GM21576 (cell line): ENCODE results near the gene TEDC2.
"Not testable (repeated sequence)": the region's sequence is repeated elsewhere in the genome, so short reads cannot be mapped to it uniquely, and the experiment has no call there.

Experiments
- ATAC-seq: cut with Tn5 transposase; IDR thresholded peaks from one replicate; pipeline ENCODE4 v1.9.1; 2021; ENCODE audit warnings: mild to moderate bottlenecking, moderate library complexity; ENCODE audit not compliant: unreplicated experiment

TEDC2 gene

DNA sequence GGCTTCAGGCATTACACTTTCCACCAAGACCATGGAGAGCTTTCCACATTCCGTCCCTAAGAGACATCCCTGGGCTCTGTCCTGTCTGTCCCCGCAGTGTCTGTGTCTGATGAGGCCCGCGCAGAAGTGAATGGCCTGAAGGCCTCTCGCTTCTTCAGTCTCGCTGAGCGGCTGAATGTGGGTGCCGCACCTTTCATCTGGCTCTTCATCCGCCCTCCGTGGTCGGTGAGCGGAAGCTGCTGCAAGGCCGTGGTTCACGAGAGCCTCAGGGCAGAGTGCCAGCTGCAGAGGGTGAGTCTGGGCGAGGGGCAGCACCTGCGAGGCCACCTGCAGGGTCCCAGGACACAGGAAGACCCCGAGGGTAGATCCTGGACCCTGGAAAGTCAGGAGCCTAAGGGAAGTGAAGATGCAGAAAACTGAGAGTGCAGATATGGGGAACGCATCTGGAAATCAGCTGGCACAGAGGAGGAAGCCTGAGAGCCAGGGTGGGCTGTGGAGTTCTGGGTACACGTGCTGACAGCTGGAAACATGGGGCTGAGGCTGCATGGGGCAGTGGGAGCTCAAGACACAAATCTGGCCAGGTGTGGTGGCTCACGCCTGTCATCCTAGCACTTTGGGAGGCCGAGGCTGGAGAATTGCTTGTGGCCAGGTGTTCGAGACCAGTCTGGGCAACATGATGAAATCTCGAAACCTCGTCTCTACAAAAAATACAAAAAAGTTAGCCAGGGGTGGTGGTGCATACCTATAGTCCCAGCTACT is 22.7 kb upstream of the TEDC2 start:
- no peak for ATAC-seq

GRCh38 chr16:2438121-2438520 is 21.8 kb upstream of the TEDC2 start:
- ATAC-seq = no peak

DNA sequence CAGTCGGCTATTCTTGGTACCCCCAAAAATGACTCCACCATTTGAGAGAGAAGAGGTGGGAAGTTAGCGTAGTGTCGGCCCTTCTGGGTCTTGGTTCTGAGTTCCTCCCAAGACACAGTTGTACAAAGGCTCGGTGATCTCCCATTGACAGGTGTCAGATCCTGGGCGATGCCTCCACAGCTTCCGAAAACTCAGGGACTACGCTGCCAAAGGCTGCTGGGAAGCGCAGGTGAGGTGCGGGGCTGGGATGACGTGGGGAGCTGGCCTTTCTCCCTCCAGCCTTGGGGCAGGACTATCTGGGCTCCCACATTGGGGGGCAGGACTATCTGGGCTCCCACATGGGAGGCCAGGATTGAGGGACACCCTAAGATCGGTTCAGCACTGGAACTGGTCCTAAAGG is 20.3 kb upstream of the TEDC2 start:
- no peak for ATAC-seq

DNA sequence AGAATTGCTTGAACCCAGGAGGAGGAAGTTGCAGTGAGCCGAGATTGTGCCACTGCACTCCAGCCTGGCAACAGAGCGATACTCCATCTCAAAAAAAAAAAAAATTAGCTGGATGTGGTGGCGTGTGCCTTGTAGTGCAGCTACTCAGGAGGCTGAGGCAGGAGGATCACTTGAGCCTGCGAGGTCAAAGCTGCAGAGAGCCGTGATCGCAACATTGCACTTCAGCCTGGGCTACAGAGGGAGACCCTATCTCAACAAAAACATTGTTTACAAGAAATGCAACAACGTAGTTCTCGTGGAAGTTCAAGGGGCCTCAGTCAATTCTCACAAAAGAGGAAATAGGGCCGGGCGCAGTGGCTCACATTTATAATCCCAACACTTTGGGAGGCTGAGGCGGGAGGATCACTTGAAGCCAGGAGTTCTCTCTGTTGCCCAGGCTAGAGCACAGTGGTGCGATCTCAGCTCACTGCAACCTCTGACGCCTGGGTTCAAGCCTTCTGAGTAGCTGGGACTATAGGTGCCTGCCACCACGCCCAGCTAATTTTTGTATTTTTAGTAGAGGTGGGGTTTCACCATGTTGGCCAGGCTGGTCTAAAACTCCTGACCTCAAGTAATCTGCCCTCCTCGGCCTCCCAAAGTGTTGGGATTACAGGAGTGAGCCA is 18.6 kb upstream of the TEDC2 start:
- not testable (repeated sequence) for ATAC-seq

GRCh38 chr16:2443555-2443954 is 16.4 kb upstream of the TEDC2 start:
- ATAC-seq = no peak

DNA sequence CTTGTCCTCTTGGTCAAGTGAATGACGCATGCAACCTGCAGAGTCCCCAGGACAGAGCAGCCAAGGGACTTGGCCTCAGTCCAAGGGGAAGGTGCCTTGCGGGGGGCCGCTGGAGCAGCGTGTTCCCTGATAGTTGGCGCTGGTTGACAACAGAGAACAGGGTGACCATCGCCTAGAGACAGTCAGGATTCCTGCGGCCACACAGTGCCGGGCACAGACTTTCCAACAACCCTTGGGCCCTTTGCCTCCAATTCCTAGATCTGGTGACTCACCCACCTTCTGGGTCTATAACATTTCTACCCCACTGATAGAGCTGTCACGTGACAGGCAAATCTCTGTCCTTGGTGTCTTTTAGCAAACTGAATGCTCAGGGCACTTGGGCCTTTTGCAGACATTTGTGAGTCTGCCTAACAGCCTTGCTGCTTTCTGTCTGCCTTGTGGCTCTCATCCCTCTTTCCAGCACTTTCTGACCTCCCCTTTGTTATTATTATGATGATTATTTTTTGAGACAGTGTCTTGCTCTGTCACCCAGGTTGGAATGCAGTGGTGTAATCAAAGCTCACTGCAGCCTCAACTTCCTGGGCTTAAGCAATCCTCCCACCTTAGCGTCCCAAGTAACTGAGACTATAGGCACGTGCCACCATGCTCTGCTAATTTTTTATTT is 11.9 kb upstream of the TEDC2 start:
- no peak for ATAC-seq

- no peak for ATAC-seq
Observed at GRCh38 chr16:2449118-2449517, 10.8 kb upstream of the TEDC2 start.

DNA sequence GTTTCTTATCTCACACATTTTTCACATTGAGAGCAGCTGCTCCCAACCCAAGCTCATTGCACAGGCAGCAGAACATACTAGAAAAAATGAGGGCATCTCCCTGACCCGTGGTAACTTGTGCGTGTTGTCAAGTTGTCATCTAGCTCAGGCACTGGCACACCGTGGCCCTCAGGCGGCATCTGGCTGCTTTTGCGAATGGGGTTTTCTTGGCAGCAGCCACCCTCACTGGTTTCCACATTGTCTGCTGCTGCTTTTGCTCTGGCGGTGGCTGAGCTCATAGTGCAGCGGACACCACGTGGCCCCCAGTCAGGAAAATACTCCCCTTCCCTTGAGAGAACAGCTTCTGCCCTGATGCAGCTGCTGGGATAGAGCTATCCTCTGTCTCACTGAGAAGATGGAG is 9.4 kb upstream of the TEDC2 start:
- no peak for ATAC-seq

DNA sequence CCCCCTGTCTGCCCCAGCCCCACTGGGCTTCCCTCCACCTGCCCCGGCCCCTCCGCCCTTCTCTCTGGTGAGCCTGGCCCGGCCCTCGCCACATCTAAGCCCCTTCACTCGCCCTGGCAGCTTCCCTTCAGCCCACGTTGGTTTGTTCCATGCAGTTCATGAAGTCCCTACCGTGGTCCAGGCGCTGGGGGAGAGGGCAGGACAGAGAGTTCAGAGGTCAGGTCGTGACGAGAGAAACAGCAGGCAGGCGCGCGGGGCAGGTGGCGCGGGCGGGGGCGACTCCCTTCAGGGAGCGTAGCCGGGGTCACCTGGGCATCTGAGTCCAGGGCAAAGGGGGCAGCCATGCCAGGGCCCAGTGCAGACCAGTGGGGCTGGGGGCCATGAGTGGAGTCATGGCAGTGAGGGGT is 8.9 kb upstream of the TEDC2 start:
- ATAC-seq = no peak

- no peak for ATAC-seq
Observed at GRCh38 chr16:2451851-2452320, 8.0 kb upstream of the TEDC2 start.

DNA sequence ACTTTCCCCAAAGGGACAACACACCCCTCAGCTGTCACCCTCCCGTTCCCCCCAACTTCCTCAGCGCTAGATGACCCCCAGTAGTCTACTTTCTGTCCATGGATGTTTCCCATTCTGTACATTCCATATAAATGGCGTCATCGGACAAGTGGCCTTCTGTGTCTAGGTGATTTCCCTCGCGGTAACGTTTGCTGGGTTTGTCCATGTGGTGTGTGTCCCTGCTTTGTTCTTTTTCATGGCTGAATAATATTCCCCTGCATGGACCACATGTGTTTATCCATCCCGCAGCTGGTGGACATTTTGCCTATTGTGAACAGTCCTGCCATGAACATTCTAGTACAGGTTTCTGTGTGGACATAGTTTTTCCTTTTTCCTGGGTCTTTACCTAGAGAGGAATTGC is 7.3 kb upstream of the TEDC2 start:
- no peak for ATAC-seq

- ATAC-seq = no peak
Observed at GRCh38 chr16:2455081-2455845, 4.6 kb upstream of the TEDC2 start.

DNA sequence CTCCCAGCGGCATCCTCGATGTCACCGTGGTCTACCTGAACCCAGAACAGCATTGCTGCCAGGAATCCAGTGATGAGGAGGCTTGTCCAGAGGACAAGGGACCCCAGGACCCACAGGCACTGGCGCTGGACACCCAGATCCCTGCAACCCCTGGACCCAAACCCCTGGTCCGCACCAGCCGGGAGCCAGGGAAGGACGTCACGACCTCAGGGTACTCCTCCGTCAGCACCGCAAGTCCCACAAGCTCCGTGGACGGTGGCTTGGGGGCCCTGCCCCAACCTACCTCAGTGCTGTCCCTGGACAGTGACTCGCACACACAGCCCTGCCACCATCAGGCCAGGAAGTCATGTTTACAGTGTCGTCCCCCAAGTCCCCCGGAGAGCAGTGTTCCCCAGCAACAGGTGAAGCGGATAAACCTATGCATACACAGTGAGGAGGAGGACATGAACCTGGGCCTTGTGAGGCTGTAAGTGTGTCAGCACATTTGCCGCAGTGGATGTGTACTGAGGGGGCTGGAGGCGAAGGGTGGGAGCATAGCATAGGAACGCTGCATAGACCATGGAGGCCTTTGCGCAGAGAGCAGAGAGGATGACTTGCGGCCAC is 3.3 kb upstream of the TEDC2 start:
- ATAC-seq = no peak

GRCh38 chr16:2457267-2457666 is 2.6 kb upstream of the TEDC2 start:
- ATAC-seq = no peak

DNA sequence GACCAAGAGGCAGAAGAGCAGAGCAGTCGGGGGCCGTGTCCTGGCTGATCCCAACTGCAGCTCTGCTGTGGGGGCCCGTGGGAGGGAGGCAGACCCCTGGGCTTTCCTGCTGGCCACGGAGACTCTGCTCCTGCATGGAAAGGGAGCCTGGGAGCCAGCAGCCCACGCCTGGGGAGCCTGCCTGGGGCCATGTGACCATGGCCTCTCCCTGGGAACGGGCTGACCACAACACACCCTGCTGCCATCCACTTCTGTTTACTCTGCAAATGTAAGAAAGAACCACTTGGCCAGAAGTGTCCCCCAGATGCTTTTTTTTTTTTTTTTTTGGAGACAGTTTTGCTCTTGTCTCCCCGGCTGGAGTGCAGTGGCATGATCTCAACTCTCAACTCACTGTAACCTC is 2.0 kb upstream of the TEDC2 start:
- no peak for ATAC-seq

DNA sequence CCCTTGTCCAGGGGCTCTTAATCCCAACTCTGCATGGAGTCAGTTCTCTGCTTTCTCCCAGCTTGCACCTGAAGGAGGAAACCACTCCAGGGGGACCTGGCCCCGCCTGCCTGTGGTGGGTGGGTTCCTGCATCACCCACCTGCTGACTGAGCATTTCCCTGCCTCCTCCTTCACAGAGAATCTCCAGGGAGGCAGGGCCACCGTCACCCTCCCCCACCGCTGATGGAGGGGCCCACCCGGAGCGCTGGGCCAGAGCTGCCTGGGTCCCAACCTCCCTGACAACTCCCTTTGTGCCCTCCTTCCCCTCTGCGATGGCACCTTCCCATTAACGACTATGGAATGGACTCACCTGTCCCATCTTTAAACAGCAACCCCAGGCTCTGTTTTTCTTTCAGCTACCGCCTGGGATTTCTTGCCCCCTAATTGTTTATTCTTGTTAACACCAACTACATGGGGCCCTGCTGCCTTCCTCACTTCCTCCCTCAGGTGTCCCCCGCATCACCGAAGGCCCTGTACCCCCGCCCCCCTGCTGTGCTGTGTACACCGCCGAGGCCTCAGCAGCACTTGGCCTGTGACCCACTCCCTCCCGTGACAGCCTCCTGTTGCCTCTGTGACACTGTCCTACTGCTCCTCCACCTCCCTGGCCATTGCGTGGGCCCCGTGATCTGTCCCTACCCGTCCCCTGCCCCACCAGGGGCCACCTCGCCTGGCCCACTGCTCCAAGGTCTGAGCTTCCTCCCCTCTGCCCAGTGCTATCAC is 842 bp upstream of the TEDC2 start:
- ATAC-seq = no peak

DNA sequence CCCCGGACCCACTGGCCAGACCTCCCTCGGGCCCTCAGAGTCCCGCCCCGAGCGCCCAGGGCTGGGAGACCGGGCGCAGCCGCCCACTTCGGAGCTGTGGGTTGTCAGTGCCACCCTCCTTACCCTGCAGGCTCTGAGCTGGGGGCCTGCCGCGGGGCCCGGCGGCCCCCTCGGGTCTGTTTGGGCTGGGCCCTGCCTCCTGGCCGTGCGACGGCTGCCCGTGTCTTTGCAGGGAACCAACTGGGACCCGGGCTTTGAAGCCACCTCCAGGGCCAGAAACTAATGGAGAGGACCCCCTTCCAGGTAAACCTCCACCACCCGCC is 443 bp downstream of the TEDC2 start:
- no peak for ATAC-seq

- ATAC-seq = no peak
Observed at GRCh38 chr16:2460916-2461315, 1.0 kb downstream of the TEDC2 start.

DNA sequence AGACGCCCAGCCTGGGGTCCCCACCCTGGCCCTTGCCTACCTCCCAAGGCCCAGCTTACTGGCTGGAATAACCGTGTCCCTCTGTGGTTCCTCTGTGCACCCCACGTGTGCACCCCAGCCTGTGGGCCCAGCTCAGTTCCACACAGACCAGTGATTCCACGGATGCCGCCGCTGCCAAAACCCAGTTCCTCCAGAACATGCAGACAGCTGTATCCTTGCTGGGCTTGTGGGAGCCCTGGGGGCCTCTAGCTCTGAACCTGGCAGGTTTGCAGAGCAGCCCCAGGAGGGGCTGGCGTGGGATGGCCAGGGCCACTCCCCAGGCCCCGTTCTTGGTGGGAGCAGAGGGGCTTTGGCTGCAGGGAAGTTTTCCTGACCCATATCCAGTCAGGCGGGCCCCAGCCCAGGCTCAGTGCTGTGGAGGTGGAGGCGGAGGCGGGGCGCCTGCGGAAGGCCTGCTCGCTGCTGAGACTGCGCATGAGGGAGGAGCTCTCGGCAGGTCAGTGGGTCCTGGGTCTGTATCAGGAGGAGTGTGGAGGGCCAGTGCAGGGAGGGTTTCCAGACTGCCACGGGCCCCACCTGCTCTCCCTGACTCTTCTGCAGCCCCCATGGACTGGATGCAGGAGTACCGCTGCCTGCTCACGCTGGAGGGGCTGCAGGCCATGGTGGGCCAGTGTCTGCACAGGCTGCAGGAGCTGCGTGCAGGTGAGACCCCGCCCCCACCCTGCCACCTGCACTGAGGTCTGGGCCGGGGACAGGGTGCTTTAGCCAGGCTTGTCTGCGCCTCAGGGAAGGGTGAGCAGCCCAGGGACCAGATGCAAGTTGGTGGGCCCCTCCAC is 2.3 kb downstream of the TEDC2 start:
- no peak for ATAC-seq
